ENCODE results near the gene CEBPA. TPM values are rescaled to one million over a fixed set of nuclear protein-coding genes. Genes with fewer than 3 reads are reported as not detected.

Gene CEBPA
- polyA plus RNA-seq, 1 experiment = 0.50 TPM

DNA sequence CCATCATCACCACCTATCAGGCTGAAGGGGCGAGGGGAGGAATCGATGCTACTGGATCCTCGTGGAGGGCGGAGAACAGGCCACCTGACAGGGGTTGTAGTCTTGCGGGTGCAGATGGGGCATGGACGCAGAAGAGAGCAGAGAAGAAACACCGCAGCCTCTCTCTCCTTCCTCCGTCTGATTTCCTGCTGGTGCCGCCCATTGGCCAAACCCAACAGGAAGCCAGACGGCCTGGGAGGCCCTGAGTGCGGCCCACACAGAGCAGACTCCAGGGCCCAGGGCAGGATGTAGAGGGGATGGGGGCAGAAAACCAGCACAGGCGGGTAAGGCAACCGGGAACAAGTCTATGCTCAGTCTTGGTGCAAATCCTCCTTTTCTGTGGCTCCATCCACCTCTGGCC lies 15.4 kb downstream of the CEBPA start:
- DNase-seq (ENCODE audit: low read depth) = no peak
- Histone ChIP-seq H3K36me3 (ENCODE audit: control insufficient read depth, insufficient read depth, low read length) (no peaks in the 10 kb centered on the region), H3K27me3 (ENCODE audit: control insufficient read depth, insufficient read depth, low read length) (no peaks in the 10 kb centered on the region), H3K4me3 (ENCODE audit: low read depth, low read length) (no peak overlapping the region)
- ChIA-PET CTCF (no interaction called here), POLR2A (no interaction called here)
- TF ChIP-seq CTCF (IDR thresholded peaks at IDR 0.05; ENCODE audit: insufficient read depth, low read depth, low read length) = no peak

- DNase-seq (ENCODE audit: low read depth) = no peak
- Histone ChIP-seq H3K27me3 (ENCODE audit: control insufficient read depth, insufficient read depth, low read length) (no peaks in the 10 kb centered on the region), H3K36me3 (ENCODE audit: control insufficient read depth, insufficient read depth, low read length) (no peaks in the 10 kb centered on the region), H3K4me3 (ENCODE audit: low read depth, low read length) (no peak overlapping the region)
- CTCF ChIA-PET = no interaction called here
- no peak for TF ChIP-seq CTCF (IDR thresholded peaks at IDR 0.05; ENCODE audit: insufficient read depth, low read depth, low read length)
- POLR2A ChIA-PET = no interaction called here
These were observed 16.9 kb downstream of the CEBPA start for GRCh38 chr19:33285441-33285927.

DNA sequence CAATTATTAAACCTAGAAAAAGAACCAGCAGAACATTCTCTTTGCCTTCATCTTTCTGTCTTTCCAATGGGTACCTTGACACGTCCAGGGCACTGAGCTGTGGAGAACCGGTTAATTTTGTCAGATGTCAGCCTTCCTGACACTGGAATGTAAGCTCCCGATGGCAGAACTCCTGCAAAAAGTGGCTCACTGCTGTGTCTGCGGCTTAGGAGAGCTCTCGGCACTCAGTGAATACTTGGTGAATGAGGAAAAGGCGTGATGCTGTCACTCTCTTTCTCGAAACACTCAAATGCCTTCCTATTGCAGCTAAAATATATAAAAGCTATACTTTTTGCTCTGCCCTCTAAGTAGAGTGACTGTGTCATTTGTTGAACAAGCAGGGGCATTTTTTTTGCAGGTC lies 17.6 kb downstream of the CEBPA start:
- CTCF ChIA-PET = interaction anchor here (0.6 to 1.3 kb wide), 6 partner anchors 26 to 920 kb away, joined by 3 to 5 read pairs (median 3); no protein-coding TSS in a partner anchor
- POLR2A ChIA-PET = no interaction called here
- H3K27me3 ChIP-seq (ENCODE audit: control insufficient read depth, insufficient read depth, low read length) = no peaks in the 10 kb centered on the region

GRCh38 chr19:33284146-33284643 lies 18.1 kb downstream of the CEBPA start:
- ChIA-PET CTCF (interaction anchor here (0.6 to 1.3 kb wide), 6 partner anchors 27 to 921 kb away, joined by 3 to 5 read pairs (median 3); no protein-coding TSS in a partner anchor), POLR2A (no interaction called here)
- DNase-seq (ENCODE audit: low read depth) = no peak
- no peaks in the 10 kb centered on the region for H3K36me3 ChIP-seq (ENCODE audit: control insufficient read depth, insufficient read depth, low read length)
- TF ChIP-seq CTCF (IDR thresholded peaks at IDR 0.05; ENCODE audit: insufficient read depth, low read depth, low read length) = no peak
- no peak overlapping the region for H3K4me3 ChIP-seq (ENCODE audit: low read depth, low read length)
- no peaks in the 10 kb centered on the region for H3K27me3 ChIP-seq (ENCODE audit: control insufficient read depth, insufficient read depth, low read length)

More for the DNA sequence above, 17.6 kb downstream of the CEBPA start:
- no peak for TF ChIP-seq CTCF (IDR thresholded peaks at IDR 0.05; ENCODE audit: insufficient read depth, low read depth, low read length)
- Histone ChIP-seq H3K4me3 (ENCODE audit: low read depth, low read length) (no peak overlapping the region), H3K36me3 (ENCODE audit: control insufficient read depth, insufficient read depth, low read length) (no peaks in the 10 kb centered on the region)
- DNase-seq (ENCODE audit: low read depth) = no peak

- no peak for DNase-seq (ENCODE audit: low read depth)
- Histone ChIP-seq H3K4me3 (ENCODE audit: low read depth, low read length) (no peak overlapping the region), H3K27me3 (ENCODE audit: control insufficient read depth, insufficient read depth, low read length) (no peaks in the 10 kb centered on the region), H3K36me3 (ENCODE audit: control insufficient read depth, insufficient read depth, low read length) (no peaks in the 10 kb centered on the region)
- ChIA-PET CTCF (interaction anchor here (1.0 to 1.3 kb wide), 3 partner anchors 28 to 494 kb away, joined by 3 to 4 read pairs (median 3); no protein-coding TSS in a partner anchor), POLR2A (no interaction called here)
- TF ChIP-seq CTCF (IDR thresholded peaks at IDR 0.05; ENCODE audit: insufficient read depth, low read depth, low read length) = no peak
These were observed 18.7 kb downstream of the CEBPA start for GRCh38 chr19:33283589-33283988.
